ENCODE data around the gene LCN1.
"Not testable (repeated sequence)": the region's sequence is repeated elsewhere in the genome, so short reads cannot be mapped to it uniquely, and the experiment has no call there.

LCN1 gene

GRCh38 chr9:135549478-135550343 lies 28.5 kb downstream of the LCN1 start:
- not testable (repeated sequence) for DNase-seq

DNA sequence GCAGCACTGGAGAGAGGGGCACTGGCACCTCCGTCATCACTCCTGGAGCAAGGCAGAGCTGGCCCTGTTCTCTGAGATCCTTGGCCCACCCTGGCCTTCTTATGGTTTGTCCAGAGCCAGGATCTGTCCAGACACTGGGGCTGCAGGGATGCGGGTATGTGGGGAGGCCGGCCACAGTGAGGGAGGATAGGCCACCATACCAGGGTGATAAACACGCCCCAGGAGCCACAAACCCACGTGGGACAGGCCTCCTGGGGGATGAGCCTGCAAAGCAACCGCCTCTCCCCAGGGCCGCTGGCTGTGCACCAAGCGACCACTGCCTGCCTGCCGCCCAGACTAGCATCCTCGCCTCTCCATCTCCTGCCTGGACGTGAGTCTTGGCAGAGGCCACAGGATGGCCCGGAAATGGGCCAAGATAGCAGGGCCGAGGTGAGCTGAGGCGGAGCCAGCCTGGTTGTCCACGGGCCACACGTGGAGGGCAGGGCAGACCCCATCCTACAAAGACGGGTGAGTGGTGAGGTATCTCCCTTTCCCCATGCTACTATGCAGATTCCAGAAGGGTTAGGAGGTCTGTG lies 29.2 kb downstream of the LCN1 start:
- DNase-seq: no peak

- DNase-seq: no peak
Observed at GRCh38 chr9:135551031-135551430, 29.8 kb downstream of the LCN1 start.

DNA sequence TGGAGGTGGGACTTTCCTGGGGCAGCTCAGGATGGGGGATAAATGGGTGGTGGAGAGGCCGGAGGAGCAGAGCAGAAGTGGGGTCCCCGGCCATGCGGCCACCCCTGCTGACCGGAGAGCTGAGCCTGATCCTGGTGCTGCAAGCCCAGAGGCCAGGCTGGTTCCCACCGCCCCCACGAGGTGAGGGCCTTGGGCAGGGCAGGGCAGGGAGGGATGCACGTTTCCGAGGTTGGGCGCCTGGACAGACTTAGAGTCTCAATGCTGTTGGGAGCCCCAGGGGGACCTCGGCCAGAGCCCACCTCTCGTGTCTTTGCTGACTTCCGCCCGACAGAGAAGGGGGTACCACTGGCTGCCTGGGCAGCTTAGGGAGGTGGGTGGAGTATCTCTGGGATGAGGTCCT lies 30.2 kb downstream of the LCN1 start:
- DNase-seq: no peak

DNA sequence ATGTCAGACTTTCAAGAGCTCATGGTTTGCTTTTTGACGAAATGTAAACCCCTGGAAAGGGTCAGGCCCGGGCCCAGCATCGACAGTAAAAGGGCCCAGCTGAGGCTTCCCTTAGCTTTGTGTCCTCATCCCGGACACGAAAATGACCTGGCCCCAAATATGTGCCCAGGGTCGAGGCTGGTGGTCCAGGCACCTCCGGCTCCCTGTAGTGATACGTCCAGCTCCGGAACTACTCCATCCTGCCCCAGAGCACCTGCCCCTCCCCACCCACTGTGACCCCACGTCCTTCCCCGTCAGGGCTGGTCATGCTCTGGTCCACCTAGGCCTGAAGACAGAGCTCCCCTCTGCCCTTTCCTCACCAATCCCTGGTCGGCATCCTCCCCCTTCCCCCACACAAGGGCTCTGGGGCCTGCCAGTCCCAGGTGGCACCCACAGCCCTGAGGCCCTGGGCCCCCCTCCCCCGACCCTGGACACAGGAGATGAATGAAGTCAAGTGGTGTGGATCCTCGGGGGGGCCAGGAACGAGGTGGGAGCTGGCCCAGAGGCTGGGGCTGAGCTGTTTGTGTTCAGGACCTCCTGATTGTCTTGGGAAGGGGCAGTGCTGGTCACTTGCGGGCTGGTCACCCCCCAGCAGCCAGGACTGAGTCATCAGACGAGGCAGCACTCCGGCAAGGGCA lies 30.9 kb downstream of the LCN1 start:
- DNase-seq: no peak

DNA sequence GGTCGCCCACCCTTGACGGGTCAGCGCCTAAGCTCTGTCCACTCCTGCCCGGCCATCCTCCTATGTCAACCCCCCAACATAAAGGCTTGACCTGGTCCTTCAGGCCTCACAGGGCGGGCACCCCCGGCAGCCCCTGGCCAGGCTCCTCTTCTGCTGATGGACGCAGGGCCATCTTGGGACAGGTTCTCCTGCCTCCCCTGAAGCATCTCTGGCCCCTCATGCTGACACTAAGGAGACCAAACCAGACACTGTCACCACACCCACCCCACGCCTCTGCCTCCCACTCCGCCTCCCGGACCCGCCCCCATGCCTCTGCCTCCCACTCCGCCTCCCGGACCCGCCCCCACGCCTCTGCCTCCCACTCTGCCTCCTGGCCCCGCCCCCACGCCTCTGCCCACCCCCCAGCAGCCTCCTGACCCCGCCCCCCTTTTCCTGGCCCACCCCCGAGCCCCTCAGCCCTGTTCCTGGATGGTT lies 31.5 kb downstream of the LCN1 start:
- no peak for DNase-seq

GRCh38 chr9:135554718-135555117 lies 33.5 kb downstream of the LCN1 start:
- DNase-seq: no peak

DNA sequence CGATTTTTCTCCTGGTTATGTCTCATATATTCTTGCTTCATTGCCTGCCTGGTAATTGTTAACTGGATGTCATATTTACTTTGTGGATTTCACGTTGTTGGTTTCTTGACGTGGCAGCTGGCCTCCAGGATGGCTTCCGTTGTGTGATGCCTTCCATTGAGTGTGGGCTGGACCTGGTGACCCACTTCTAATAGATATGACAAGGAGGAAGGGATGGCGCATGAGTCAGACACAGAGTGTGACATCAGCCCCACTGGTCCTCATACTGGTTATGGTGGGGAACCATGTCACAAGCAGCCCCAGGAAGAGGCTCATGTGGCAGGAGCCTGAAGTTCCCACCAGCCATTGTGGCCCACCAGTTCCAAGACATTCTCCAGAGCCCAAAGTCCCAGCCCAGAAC lies 34.0 kb downstream of the LCN1 start:
- DNase-seq: no peak

DNA sequence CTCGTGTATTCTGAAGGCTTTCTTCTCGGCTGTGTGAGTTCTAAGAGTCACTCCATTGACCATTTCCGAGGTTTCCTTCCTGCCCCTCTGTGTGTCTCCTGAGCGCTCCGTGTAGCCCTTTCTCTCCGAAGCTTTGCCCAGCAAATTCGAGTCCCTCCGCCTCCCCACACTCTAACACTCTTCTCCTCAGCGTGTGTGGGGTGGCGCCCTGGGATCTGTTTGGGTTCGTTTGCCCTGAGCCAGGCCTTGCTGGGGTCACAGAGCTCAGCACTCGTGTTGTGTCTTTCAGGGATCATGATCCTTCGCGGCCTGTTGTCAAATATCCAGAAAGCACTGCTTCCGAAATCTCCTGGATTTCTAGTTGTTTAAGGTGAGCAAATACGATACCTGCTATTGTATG lies 34.7 kb downstream of the LCN1 start:
- DNase-seq: no peak

DNA sequence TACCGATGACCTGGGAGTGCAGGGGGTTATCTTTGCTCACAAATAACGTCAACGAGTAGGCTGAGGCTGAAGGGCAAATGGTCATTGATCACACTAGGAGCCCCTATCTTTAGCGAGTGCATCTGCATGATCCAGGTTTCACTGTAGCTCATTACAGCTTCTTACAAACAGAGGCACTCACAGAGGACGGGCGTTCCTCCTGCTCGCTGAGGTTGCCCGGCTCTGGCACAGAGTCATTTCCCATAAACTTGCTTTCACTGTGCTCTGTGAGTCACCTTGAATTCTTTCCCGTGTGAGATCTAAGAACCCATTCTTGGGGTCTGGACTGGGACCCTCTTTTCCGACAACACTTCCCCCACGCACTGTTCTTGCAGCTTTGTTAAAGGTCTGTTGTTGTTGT lies 38.4 kb downstream of the LCN1 start:
- no peak for DNase-seq

- no peak for DNase-seq
Observed at GRCh38 chr9:135561391-135562234, 40.4 kb downstream of the LCN1 start, which contains the start of gene PAEP. Gene PAEP, plus strand, starts transcription at chr9:135561756.

GRCh38 chr9:135562235-135562745 lies 41.0 kb downstream of the LCN1 start:
- no peak for DNase-seq

- DNase-seq: no peak
Observed at GRCh38 chr9:135563039-135563476, 41.8 kb downstream of the LCN1 start.

DNA sequence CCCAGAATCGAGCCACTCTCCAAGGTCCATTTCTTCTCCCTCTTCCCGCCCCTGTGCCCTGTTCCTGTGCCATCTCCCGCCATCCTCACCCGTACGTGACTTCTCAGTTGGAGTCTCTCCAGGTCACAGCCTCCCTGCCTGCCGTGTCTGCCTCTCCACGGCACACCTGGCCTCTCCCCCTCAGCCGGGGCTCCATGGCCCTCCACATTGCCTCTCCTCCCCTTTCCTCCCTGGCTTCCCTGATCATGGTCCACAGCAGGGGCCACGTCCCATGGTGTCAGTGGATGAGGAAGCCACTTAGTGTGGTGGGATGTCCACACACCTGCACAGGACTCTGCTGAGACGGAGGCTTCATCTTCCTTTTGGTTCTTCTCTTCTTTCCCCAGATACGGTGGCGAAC lies 42.6 kb downstream of the LCN1 start:
- DNase-seq: no peak

- DNase-seq: no peak
Observed at GRCh38 chr9:135565141-135565628, 43.9 kb downstream of the LCN1 start.

- no peak for DNase-seq
Observed at GRCh38 chr9:135565636-135566035, 44.4 kb downstream of the LCN1 start.

DNA sequence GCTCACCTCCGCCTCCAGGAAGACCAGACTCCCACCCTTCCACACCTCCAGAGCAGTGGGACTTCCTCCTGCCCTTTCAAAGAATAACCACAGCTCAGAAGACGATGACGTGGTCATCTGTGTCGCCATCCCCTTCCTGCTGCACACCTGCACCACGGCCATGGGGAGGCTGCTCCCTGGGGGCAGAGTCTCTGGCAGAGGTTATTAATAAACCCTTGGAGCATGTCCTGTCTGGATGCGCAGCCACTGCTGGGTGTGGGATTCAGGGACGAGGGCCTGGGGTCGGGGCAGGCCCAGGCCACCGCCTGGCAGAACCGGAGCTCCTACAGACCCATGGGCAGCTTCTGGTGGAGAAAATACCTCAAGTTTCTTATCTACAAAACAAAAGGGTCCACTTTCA lies 45.3 kb downstream of the LCN1 start:
- no peak for DNase-seq

DNA sequence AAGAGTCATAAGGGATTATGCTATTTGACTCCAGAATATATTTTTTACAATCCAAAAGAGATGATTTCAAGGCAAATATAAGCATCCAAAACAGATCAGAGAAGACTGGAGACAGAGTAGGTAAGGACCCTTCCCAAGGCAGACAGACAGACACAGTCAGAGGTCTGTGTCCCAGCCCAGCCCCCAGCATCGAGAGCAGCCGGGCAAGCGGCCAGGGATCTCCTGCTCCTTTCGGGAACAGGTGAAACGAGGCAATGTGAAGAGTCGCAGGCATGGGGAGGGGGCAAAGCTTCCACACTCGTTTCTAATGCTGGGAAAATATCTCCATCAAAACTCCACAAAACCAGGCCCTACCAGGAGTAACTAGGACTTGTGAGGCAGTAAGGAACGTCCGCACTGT lies 46.1 kb downstream of the LCN1 start:
- DNase-seq: no peak

DNA sequence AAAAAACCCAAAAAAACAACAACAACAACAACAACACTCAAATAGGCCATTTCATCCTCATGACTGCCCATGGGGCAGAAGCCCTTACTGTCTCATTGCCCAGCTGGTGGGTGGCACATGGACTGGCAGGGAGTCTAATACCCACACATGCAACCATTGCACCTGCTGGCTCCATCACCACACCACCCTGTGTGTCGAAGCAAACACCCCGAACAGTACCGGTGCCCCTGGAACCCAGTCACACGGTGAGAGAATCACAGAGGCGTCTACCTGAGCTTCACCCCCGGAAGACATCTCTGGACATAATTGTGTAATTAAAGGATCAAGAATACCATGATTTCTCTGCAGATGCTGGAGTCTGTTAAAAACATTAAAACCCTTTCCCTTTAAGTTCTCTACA lies 46.8 kb downstream of the LCN1 start:
- DNase-seq: no peak

DNA sequence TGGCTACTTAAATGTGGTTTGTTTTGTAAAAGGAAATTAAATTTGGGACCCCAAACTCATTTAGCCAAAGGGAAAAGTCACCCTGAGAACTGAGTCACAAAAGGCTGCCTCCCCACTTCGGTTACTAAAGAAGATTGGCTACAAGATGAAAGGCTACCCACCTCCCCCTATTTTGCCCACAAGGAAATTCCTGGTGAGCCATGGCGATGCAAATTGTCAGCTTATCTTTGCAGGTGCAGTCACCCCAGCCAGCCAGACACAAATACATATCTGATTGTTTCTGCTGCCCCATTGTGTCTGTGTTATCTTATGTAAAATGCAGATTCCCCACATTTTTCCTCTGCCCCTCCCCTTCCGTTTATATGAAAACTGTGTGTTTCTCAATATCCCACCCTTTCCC lies 49.2 kb downstream of the LCN1 start:
- DNase-seq: no peak

GRCh38 chr9:135572233-135572632 lies 51.0 kb downstream of the LCN1 start:
- no peak for DNase-seq

GRCh38 chr9:135573124-135573523 lies 51.9 kb downstream of the LCN1 start:
- no peak for DNase-seq

GRCh38 chr9:135574331-135574730 lies 53.1 kb downstream of the LCN1 start:
- DNase-seq: no peak
